ENCODE measurements around the gene TNFSF9.

The TNFSF9 gene

DNA sequence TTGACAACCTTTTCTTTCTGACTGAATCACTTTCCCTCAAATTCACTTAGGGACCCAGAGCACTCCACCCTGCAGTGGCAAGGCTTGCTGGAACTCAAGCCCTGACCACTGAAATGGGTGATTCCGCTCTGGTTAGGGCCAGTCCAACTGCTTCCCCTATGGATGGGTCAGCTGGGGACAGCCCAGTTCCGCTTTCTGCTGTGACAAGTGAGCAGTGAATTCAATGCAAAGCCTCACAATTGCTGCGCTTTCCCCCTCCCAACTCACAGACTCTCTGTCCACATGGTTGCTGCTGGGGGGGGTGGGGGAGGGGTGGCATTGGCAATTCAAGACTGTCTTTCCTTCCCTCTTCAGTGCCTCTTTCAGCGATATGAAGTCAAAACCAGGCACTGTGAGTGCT, 41.4 kb downstream of the TNFSF9 start:
- H3K4me3 ChIP-seq (ENCODE audit: control insufficient read depth in 1 of 7, extremely low read depth in 1 of 7, insufficient read depth in 4 of 7, low read depth in 2 of 7, low read length in 6 of 7): no peak overlapping the region
- H3K36me3 ChIP-seq (ENCODE audit: control insufficient read depth in 4 of 4, insufficient read depth in 4 of 4, low read length in 3 of 4): no peaks in the 10 kb centered on the region
- H3K27me3 ChIP-seq (replicated peaks in 2 of 5; ENCODE audit: control insufficient read depth in 4 of 5, insufficient read depth in 5 of 5, low read length in 4 of 5): peaks cover 0 to 3% (median 2%) of the 10 kb centered on the region in 5 experiments
- DNase-seq: peak in 2 of 3 donors; percentile 49 to 62
- H3K4me1 ChIP-seq (ENCODE audit: control extremely low read depth in 1 of 4, control insufficient read depth in 4 of 4, insufficient read depth in 4 of 4, low read length in 3 of 4): peaks cover 0 to 7% (median 5%) of the 10 kb centered on the region in 4 experiments
- peaks cover 0 to 4% (median 0%) of the 10 kb centered on the region in 5 experiments for H3K9me3 ChIP-seq (ENCODE audit: control extremely low read depth in 1 of 5, control insufficient read depth in 4 of 5, insufficient read depth in 2 of 5, low read depth in 1 of 5, low read length in 4 of 5)
- ChIA-PET POLR2A (no interaction called here), CTCF (no interaction called here)
- H3K27ac ChIP-seq (ENCODE audit: insufficient read depth in 1 of 2, low read depth in 1 of 2, low read length in 2 of 2, poor library complexity in 1 of 2, severe bottlenecking in 2 of 2): no peak overlapping the region
- 20% methylated on average over 1 of the region's 4 CpGs for WGBS (ENCODE audit: insufficient coverage)

DNA sequence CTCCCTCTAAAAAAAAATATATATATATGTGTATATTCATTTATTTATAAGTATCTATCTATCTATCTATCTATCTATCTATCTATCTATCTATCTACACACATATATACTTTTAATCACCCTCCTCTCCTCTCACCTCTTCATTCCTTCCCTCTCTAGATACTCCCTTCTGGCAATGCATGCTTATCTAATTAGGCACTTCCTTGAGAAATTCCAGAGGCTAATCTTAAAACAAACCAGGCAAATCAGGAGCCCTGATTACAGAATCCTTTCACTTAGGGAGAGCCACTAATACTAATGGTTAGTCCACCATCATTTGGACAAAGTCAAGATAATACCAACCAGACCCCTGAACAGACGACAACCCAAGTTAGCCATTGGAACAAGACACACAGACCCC, 42.5 kb downstream of the TNFSF9 start:
- ChIA-PET CTCF (no interaction called here), POLR2A (no interaction called here)
- H3K27me3 ChIP-seq (replicated peaks in 2 of 5; ENCODE audit: control insufficient read depth in 4 of 5, insufficient read depth in 5 of 5, low read length in 4 of 5): peaks cover 0 to 3% (median 2%) of the 10 kb centered on the region in 5 experiments
- H3K4me3 ChIP-seq (ENCODE audit: control insufficient read depth in 1 of 7, extremely low read depth in 1 of 7, insufficient read depth in 4 of 7, low read depth in 2 of 7, low read length in 6 of 7): no peak overlapping the region
- no CpG with 5 or more reads among the region's 1 CpG for WGBS (ENCODE audit: insufficient coverage)
- H3K4me1 ChIP-seq (ENCODE audit: control extremely low read depth in 1 of 4, control insufficient read depth in 4 of 4, insufficient read depth in 4 of 4, low read length in 3 of 4): peaks cover 0 to 10% (median 6%) of the 10 kb centered on the region in 4 experiments
- H3K27ac ChIP-seq (ENCODE audit: insufficient read depth in 1 of 2, low read depth in 1 of 2, low read length in 2 of 2, poor library complexity in 1 of 2, severe bottlenecking in 2 of 2): no peak overlapping the region
- H3K36me3 ChIP-seq (ENCODE audit: control insufficient read depth in 4 of 4, insufficient read depth in 4 of 4, low read length in 3 of 4): no peaks in the 10 kb centered on the region
- H3K9me3 ChIP-seq (ENCODE audit: control extremely low read depth in 1 of 5, control insufficient read depth in 4 of 5, insufficient read depth in 2 of 5, low read depth in 1 of 5, low read length in 4 of 5): peaks cover 0 to 2% (median 0%) of the 10 kb centered on the region in 5 experiments
- DNase-seq: no peak

DNA sequence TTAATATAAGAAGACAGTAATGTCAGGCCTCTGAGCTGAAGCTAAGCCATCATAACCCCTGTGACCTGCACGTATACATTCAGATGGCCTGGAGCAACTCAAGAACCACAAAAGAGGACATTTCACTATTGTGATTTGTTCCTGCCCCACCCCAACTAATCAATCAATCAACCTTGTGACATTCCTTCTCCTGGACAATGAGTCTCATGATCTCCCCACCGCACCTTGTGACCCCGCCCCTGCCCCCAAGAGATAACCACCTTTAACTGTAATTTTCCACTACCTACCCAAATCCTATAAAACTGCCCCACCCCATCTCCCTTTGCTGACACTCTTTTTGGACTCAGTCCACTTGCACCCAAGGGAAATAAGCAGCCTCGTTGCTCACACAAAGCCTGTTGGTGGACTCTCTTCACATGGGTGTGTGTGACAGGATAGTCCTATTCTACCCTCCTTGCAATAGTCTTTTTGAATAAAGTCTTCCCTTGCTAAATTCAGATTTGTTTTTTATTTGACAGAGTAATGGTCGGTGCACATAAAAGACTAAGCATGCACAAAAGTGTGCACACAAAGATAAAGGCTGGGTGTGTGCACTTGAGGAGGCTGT, 46.1 kb downstream of the TNFSF9 start:
- CTCF ChIA-PET: no interaction called here
- Histone ChIP-seq H3K36me3 (ENCODE audit: control insufficient read depth in 4 of 4, insufficient read depth in 4 of 4, low read length in 3 of 4) (no peaks in the 10 kb centered on the region), H3K4me1 (ENCODE audit: control extremely low read depth in 1 of 4, control insufficient read depth in 4 of 4, insufficient read depth in 4 of 4, low read length in 3 of 4) (peaks cover 0 to 10% (median 6%) of the 10 kb centered on the region in 4 experiments), H3K4me3 (ENCODE audit: control insufficient read depth in 1 of 7, extremely low read depth in 1 of 7, insufficient read depth in 4 of 7, low read depth in 2 of 7, low read length in 6 of 7) (no peak overlapping the region), H3K27ac (ENCODE audit: insufficient read depth in 1 of 2, low read depth in 1 of 2, low read length in 2 of 2, poor library complexity in 1 of 2, severe bottlenecking in 2 of 2) (no peak overlapping the region), H3K27me3 (replicated peaks in 2 of 5; ENCODE audit: control insufficient read depth in 4 of 5, insufficient read depth in 5 of 5, low read length in 4 of 5) (peaks cover 0 to 4% (median 0%) of the 10 kb centered on the region in 5 experiments), H3K9me3 (ENCODE audit: control extremely low read depth in 1 of 5, control insufficient read depth in 4 of 5, insufficient read depth in 2 of 5, low read depth in 1 of 5, low read length in 4 of 5) (peaks cover 0 to 3% (median 0%) of the 10 kb centered on the region in 5 experiments)
- 87% methylated on average over 4 of the region's 5 CpGs for WGBS (ENCODE audit: insufficient coverage)
- DNase-seq: no peak
- POLR2A ChIA-PET: no interaction called here

DNA sequence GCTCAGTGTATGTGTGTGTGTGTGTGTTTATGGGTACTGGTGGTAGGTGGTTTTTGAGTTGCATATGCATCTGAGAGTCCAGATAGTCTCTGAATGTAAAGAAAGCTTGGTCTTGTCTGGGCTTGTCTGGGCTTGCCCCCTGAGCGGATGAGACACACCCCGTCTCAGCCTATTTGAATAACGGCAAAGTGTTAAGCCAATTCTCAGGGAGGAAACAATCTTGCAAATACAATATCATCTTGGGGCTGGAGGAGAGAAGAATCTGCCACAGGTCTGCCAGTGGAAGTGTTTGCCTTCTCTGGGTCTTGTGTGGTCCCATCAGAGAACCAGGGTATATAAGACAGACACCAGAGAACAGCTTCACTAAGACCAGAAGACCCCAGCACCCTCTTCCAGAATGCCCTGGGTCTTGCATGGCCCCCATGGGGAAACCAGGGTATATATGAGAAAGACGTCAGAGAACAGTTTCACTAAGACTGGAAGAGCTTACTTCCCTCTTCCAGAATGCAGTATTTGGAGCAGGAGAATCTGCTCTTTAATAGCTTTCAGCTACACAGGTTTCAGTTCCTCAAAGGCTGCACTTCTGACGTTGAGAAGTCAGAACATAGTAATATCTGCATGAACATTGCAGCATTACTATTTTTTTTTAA, 46.8 kb downstream of the TNFSF9 start:
- DNase-seq: peak in 1 of 3 donors; percentile 52
- Histone ChIP-seq H3K4me1 (ENCODE audit: control extremely low read depth in 1 of 4, control insufficient read depth in 4 of 4, insufficient read depth in 4 of 4, low read length in 3 of 4) (peaks cover 0 to 6% (median 1%) of the 10 kb centered on the region in 4 experiments), H3K9me3 (ENCODE audit: control extremely low read depth in 1 of 5, control insufficient read depth in 4 of 5, insufficient read depth in 2 of 5, low read depth in 1 of 5, low read length in 4 of 5) (peaks cover 0 to 3% (median 0%) of the 10 kb centered on the region in 5 experiments), H3K27me3 (replicated peaks in 2 of 5; ENCODE audit: control insufficient read depth in 4 of 5, insufficient read depth in 5 of 5, low read length in 4 of 5) (peaks cover 0 to 4% (median 0%) of the 10 kb centered on the region in 5 experiments), H3K36me3 (ENCODE audit: control insufficient read depth in 4 of 4, insufficient read depth in 4 of 4, low read length in 3 of 4) (no peaks in the 10 kb centered on the region), H3K4me3 (ENCODE audit: control insufficient read depth in 1 of 7, extremely low read depth in 1 of 7, insufficient read depth in 4 of 7, low read depth in 2 of 7, low read length in 6 of 7) (no peak overlapping the region), H3K27ac (ENCODE audit: insufficient read depth in 1 of 2, low read depth in 1 of 2, low read length in 2 of 2, poor library complexity in 1 of 2, severe bottlenecking in 2 of 2) (no peak overlapping the region)
- 69% methylated on average over 4 of the region's 5 CpGs for WGBS (ENCODE audit: insufficient coverage)
- ChIA-PET CTCF (no interaction called here), POLR2A (no interaction called here)

DNA sequence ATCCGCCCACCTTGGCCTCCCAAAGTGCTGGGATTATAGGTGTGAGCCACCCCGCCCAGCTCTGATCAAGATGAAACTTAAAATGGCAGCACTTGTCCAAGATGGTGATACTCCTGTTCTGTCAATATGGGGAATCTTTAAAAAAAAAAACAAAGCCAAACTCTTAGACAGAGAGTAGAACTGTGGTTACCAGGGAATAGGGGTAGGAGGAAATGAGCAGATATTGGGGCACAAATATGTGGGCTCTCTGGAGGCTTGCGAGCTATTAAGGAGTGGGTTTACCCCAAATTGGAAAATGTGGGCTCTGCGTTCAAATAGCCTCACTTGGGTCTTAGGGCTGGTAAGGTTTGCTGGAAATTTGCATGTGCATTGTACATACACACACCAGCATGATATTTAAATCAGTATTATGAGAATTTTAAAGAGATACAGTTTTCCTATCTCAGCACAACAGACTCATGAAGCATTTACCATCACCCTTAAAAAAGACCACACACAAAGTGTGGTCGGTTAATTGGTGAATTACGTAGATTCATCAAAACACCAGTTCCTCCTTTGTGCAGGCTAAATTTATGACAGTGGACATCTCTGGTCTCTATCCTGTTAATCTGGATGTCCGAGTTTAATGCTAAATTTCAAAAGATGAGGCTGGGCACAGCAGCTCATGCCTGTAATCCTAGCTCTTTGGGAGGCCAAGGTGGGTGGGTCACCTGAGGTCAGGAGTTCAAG, 48.8 kb downstream of the TNFSF9 start:
- WGBS (ENCODE audit: insufficient coverage): 94% methylated on average over 5 of the region's 7 CpGs
- peaks cover 0 to 3% (median 0%) of the 10 kb centered on the region in 5 experiments for H3K9me3 ChIP-seq (ENCODE audit: control extremely low read depth in 1 of 5, control insufficient read depth in 4 of 5, insufficient read depth in 2 of 5, low read depth in 1 of 5, low read length in 4 of 5)
- peak in 1 of 3 donors; percentile 31 for DNase-seq
- no peak overlapping the region for H3K4me3 ChIP-seq (ENCODE audit: control insufficient read depth in 1 of 7, extremely low read depth in 1 of 7, insufficient read depth in 4 of 7, low read depth in 2 of 7, low read length in 6 of 7)
- CTCF ChIA-PET: interaction anchor here (0.7 kb wide), 1 partner anchor 546 kb away, joined by 4 read pairs; no protein-coding TSS in a partner anchor
- H3K27ac ChIP-seq (ENCODE audit: insufficient read depth in 1 of 2, low read depth in 1 of 2, low read length in 2 of 2, poor library complexity in 1 of 2, severe bottlenecking in 2 of 2): no peak overlapping the region
- no peaks in the 10 kb centered on the region for H3K36me3 ChIP-seq (ENCODE audit: control insufficient read depth in 4 of 4, insufficient read depth in 4 of 4, low read length in 3 of 4)
- POLR2A ChIA-PET: no interaction called here
- peaks cover 0 to 7% (median 0%) of the 10 kb centered on the region in 5 experiments for H3K27me3 ChIP-seq (replicated peaks in 2 of 5; ENCODE audit: control insufficient read depth in 4 of 5, insufficient read depth in 5 of 5, low read length in 4 of 5)
- H3K4me1 ChIP-seq (ENCODE audit: control extremely low read depth in 1 of 4, control insufficient read depth in 4 of 4, insufficient read depth in 4 of 4, low read length in 3 of 4): peaks cover 0 to 5% (median under 1%) of the 10 kb centered on the region in 4 experiments

DNA sequence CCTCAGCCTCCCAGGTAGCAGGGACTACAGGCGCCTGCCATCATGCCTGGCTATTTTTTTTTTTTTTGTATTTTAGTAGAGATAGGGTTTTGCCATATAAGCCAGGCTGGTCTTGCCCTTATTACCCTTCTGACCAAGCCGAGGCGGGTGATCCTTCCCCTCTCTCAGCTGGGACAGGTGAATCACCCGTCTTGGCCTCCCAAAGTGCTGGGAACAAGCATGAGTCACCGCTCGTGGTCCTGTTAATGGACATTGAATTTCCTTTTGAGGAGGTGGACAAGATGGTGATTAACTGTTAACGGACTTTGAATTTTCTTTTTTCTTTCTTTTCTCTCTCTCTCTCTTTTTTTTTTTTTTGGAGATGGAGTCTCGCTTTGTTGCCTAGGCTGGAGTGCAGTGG, 49.5 kb downstream of the TNFSF9 start:
- no peak overlapping the region for H3K27ac ChIP-seq (ENCODE audit: insufficient read depth in 1 of 2, low read depth in 1 of 2, low read length in 2 of 2, poor library complexity in 1 of 2, severe bottlenecking in 2 of 2)
- WGBS (ENCODE audit: insufficient coverage): 100% methylated on average over 2 of the region's 8 CpGs
- no peak overlapping the region for H3K4me3 ChIP-seq (ENCODE audit: control insufficient read depth in 1 of 7, extremely low read depth in 1 of 7, insufficient read depth in 4 of 7, low read depth in 2 of 7, low read length in 6 of 7)
- H3K27me3 ChIP-seq (replicated peaks in 2 of 5; ENCODE audit: control insufficient read depth in 4 of 5, insufficient read depth in 5 of 5, low read length in 4 of 5): peaks cover 0 to 7% (median 0%) of the 10 kb centered on the region in 5 experiments
- no peaks in the 10 kb centered on the region for H3K36me3 ChIP-seq (ENCODE audit: control insufficient read depth in 4 of 4, insufficient read depth in 4 of 4, low read length in 3 of 4)
- peaks cover 0 to 5% (median under 1%) of the 10 kb centered on the region in 4 experiments for H3K4me1 ChIP-seq (ENCODE audit: control extremely low read depth in 1 of 4, control insufficient read depth in 4 of 4, insufficient read depth in 4 of 4, low read length in 3 of 4)
- ChIA-PET POLR2A (no interaction called here), CTCF (interaction anchor here (0.7 to 1.0 kb wide), 2 partner anchors 28 to 547 kb away, joined by 3 to 4 read pairs; no protein-coding TSS in a partner anchor)
- no peak for DNase-seq
- peaks cover 0 to 3% (median 0%) of the 10 kb centered on the region in 5 experiments for H3K9me3 ChIP-seq (ENCODE audit: control extremely low read depth in 1 of 5, control insufficient read depth in 4 of 5, insufficient read depth in 2 of 5, low read depth in 1 of 5, low read length in 4 of 5)

Measured in common myeloid progenitor, CD34-positive (primary cell).